HEK293 (cell line): ENCODE results near the gene SLC19A1.

Experiments used
- FEZF1 ChIP-seq: fragments of 450-650 bp; formaldehyde crosslinking; IDR thresholded peaks from 2 replicates; pipeline ENCODE4 v1.5.1; 2016; ENCODE audit warnings: missing biosample characterization, missing genetic modification characterization
- GLIS1 ChIP-seq: fragments of 450-650 bp; formaldehyde crosslinking; IDR thresholded peaks from 2 replicates; pipeline ENCODE4 v1.5.1; 2016; ENCODE audit warnings: missing biosample characterization, missing genetic modification characterization
- KLF9 ChIP-seq: fragments of 450-650 bp; formaldehyde crosslinking; IDR thresholded peaks from 2 replicates; pipeline ENCODE4 v1.5.1; 2016; ENCODE audit warnings: missing biosample characterization, missing genetic modification characterization, low read depth
- OSR2 ChIP-seq: fragments of 450-650 bp; formaldehyde crosslinking; IDR thresholded peaks from 2 replicates; pipeline ENCODE4 v1.5.1; 2016; ENCODE audit warnings: missing biosample characterization, missing genetic modification characterization
- SALL2 ChIP-seq: fragments of 450-650 bp; formaldehyde crosslinking; IDR thresholded peaks from 2 replicates; pipeline ENCODE4 v1.5.0; 2017; ENCODE audit warnings: missing biosample characterization, mild to moderate bottlenecking, missing genetic modification characterization, borderline replicate concordance
- SETDB1 ChIP-seq: IDR thresholded peaks from one replicate; pipeline ENCODE4 v1.6.1; 2017; ENCODE audit warnings: mild to moderate bottlenecking, low read length, moderate library complexity, mixed read lengths; ENCODE audit not compliant: insufficient read length
- TCF7L2 ChIP-seq: IDR thresholded peaks from 2 replicates; pipeline ENCODE4 v1.6.1; 2011; ENCODE audit warnings: low read depth, mild to moderate bottlenecking, inconsistent platforms, low read length, moderate library complexity, borderline replicate concordance
- TRIM28 ChIP-seq: IDR thresholded peaks from 2 replicates; pipeline ENCODE4 v1.6.1; 2011; ENCODE audit warnings: low read length, control low read depth, borderline replicate concordance
- YY1 ChIP-seq: fragments of 450-650 bp; formaldehyde crosslinking; IDR thresholded peaks from 2 replicates; pipeline ENCODE4 v1.5.1; 2018; ENCODE audit warnings: missing biosample characterization, missing genetic modification characterization
- ZFP37 ChIP-seq: fragments of 450-650 bp; formaldehyde crosslinking; IDR thresholded peaks from 2 replicates; pipeline ENCODE4 v1.5.1; 2016; ENCODE audit warnings: missing biosample characterization, missing genetic modification characterization
- ZNF133 ChIP-seq: fragments of 450-650 bp; formaldehyde crosslinking; IDR thresholded peaks from 2 replicates; pipeline ENCODE4 v1.5.1; 2016; ENCODE audit warnings: missing biosample characterization, missing genetic modification characterization
- ZNF266 ChIP-seq: fragments of 450-650 bp; formaldehyde crosslinking; IDR thresholded peaks from 2 replicates; pipeline ENCODE4 v1.5.1; 2016; ENCODE audit warnings: missing biosample characterization, missing genetic modification characterization, low read depth
- ZNF341 ChIP-seq: fragments of 450-650 bp; formaldehyde crosslinking; IDR thresholded peaks from 2 replicates; pipeline ENCODE4; 2016; ENCODE audit warnings: low read depth, missing biosample characterization, missing genetic modification characterization
- ZNF514 ChIP-seq: fragments of 450-650 bp; formaldehyde crosslinking; IDR thresholded peaks from 2 replicates; pipeline ENCODE4 v1.5.1; 2016; ENCODE audit warnings: missing biosample characterization, missing genetic modification characterization
- ZNF555 ChIP-seq: fragments of 450-650 bp; formaldehyde crosslinking; conservative IDR thresholded peaks from 2 replicates; pipeline ENCODE4 v1.5.1; 2017; ENCODE audit warnings: missing biosample characterization, mild to moderate bottlenecking, missing genetic modification characterization, inconsistent platforms
- ZNF76 ChIP-seq: fragments of 450-650 bp; formaldehyde crosslinking; IDR thresholded peaks from 2 replicates; pipeline ENCODE4; 2016; ENCODE audit warnings: low read depth, missing biosample characterization, missing genetic modification characterization, borderline replicate concordance
- ZNF768 ChIP-seq: fragments of 450-650 bp; formaldehyde crosslinking; IDR thresholded peaks from 2 replicates; pipeline ENCODE4 v1.5.1; 2018; ENCODE audit warnings: missing biosample characterization, mild to moderate bottlenecking, missing genetic modification characterization
- TF ChIP-seq, protein P1 (sequence below): fragments of 450-650 bp; formaldehyde crosslinking; IDR thresholded peaks from 2 replicates; pipeline ENCODE4 v1.5.1; 2016; ENCODE audit warnings: missing biosample characterization, missing genetic modification characterization
- TF ChIP-seq, protein P2 (sequence below): fragments of 450-650 bp; formaldehyde crosslinking; IDR thresholded peaks from 2 replicates; pipeline ENCODE4 v1.5.0; 2017; ENCODE audit warnings: missing biosample characterization, missing genetic modification characterization, borderline replicate concordance
- TF ChIP-seq, protein P3 (sequence below): fragments of 450-650 bp; formaldehyde crosslinking; IDR thresholded peaks from 2 replicates; pipeline ENCODE4 v1.5.1; 2017; ENCODE audit warnings: missing biosample characterization, missing genetic modification characterization
- TF ChIP-seq, protein P4 (sequence below): fragments of 450-650 bp; formaldehyde crosslinking; IDR thresholded peaks from 2 replicates; pipeline ENCODE4 v1.5.1; 2017; ENCODE audit warnings: missing biosample characterization, missing genetic modification characterization
- TF ChIP-seq, protein P5 (sequence below): fragments of 450-650 bp; formaldehyde crosslinking; IDR thresholded peaks from 2 replicates; pipeline ENCODE4 v1.5.1; 2016; ENCODE audit warnings: missing biosample characterization, missing genetic modification characterization
- TF ChIP-seq, protein P6 (sequence below): fragments of 450-650 bp; formaldehyde crosslinking; IDR thresholded peaks from 2 replicates; pipeline ENCODE4 v1.5.1; 2016; ENCODE audit warnings: missing biosample characterization, missing genetic modification characterization
- TF ChIP-seq, protein P7 (sequence below): fragments of 450-650 bp; formaldehyde crosslinking; IDR thresholded peaks from 2 replicates; pipeline ENCODE4 v1.5.1; 2016; ENCODE audit warnings: missing biosample characterization, missing genetic modification characterization

The SLC19A1 gene

DNA sequence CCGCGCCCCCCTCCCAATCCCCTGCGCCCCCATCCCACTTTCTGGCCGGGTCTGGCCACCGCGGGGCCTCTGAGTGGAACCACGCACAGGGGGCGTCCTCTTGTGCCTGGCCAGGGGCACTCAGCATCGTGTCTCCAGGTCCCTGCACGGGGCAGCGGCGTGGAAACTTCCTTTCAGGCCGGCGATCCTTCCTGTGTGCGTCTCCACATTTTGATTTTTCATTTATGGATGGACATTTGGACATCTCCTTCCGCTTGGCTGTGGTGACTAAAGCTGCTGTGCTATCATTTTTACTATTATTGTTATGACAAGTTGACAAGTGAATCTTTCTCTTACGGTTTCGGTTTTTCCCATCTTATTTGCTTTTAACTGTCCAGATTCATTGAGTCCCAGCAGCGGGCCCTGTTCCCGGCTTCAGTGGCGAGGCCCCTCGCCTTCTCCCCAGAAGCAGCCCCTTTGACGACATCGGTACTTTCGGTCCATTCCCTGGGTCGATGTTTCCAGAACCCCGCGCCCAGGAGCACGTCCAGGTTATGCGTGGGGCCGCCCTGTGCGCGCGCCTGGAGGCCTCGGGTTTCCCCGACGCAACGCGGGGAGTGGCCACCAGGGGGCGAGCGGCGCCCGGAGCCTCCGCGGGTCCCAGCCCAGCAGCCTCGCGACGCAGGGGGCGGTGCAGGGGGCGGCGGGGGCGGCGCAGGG, 12.4 kb upstream of the SLC19A1 start (continued):
- no peak for TF ChIP-seq ZNF768 (tag by site-specific recombination)
- TF ChIP-seq ZNF266 (tag by site-specific recombination) = no peak
- TF ChIP-seq, protein P1, sequence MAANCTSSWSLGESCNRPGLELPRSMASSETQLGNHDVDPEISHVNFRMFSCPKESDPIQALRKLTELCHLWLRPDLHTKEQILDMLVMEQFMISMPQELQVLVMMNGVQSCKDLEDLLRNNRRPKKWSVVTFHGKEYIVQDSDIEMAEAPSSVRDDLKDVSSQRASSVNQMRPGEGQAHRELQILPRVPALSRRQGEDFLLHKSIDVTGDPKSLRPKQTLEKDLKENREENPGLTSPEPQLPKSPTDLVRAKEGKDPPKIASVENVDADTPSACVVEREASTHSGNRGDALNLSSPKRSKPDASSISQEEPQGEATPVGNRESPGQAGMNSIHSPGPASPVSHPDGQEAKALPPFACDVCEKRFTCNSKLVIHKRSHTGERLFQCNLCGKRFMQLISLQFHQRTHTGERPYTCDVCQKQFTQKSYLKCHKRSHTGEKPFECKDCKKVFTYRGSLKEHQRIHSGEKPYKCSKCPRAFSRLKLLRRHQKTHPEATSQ (tag by site-specific recombination) = no peak
- TF ChIP-seq, protein P2, sequence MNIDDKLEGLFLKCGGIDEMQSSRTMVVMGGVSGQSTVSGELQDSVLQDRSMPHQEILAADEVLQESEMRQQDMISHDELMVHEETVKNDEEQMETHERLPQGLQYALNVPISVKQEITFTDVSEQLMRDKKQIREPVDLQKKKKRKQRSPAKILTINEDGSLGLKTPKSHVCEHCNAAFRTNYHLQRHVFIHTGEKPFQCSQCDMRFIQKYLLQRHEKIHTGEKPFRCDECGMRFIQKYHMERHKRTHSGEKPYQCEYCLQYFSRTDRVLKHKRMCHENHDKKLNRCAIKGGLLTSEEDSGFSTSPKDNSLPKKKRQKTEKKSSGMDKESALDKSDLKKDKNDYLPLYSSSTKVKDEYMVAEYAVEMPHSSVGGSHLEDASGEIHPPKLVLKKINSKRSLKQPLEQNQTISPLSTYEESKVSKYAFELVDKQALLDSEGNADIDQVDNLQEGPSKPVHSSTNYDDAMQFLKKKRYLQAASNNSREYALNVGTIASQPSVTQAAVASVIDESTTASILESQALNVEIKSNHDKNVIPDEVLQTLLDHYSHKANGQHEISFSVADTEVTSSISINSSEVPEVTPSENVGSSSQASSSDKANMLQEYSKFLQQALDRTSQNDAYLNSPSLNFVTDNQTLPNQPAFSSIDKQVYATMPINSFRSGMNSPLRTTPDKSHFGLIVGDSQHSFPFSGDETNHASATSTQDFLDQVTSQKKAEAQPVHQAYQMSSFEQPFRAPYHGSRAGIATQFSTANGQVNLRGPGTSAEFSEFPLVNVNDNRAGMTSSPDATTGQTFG (tag by site-specific recombination) = no peak
- TF ChIP-seq ZNF555 (tag by site-specific recombination) = no peak
- TF ChIP-seq GLIS1 (tag by site-specific recombination) = peak; percentile 84
- TF ChIP-seq, protein P3, sequence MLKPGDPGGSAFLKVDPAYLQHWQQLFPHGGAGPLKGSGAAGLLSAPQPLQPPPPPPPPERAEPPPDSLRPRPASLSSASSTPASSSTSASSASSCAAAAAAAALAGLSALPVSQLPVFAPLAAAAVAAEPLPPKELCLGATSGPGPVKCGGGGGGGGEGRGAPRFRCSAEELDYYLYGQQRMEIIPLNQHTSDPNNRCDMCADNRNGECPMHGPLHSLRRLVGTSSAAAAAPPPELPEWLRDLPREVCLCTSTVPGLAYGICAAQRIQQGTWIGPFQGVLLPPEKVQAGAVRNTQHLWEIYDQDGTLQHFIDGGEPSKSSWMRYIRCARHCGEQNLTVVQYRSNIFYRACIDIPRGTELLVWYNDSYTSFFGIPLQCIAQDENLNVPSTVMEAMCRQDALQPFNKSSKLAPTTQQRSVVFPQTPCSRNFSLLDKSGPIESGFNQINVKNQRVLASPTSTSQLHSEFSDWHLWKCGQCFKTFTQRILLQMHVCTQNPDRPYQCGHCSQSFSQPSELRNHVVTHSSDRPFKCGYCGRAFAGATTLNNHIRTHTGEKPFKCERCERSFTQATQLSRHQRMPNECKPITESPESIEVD = no peak
- no peak for TF ChIP-seq ZNF341 (tag by site-specific recombination)
- TF ChIP-seq KLF9 (tag by site-specific recombination) = no peak
- TF ChIP-seq TRIM28 = no peak
- TF ChIP-seq, protein P4, sequence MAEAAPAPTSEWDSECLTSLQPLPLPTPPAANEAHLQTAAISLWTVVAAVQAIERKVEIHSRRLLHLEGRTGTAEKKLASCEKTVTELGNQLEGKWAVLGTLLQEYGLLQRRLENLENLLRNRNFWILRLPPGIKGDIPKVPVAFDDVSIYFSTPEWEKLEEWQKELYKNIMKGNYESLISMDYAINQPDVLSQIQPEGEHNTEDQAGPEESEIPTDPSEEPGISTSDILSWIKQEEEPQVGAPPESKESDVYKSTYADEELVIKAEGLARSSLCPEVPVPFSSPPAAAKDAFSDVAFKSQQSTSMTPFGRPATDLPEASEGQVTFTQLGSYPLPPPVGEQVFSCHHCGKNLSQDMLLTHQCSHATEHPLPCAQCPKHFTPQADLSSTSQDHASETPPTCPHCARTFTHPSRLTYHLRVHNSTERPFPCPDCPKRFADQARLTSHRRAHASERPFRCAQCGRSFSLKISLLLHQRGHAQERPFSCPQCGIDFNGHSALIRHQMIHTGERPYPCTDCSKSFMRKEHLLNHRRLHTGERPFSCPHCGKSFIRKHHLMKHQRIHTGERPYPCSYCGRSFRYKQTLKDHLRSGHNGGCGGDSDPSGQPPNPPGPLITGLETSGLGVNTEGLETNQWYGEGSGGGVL (tag by site-specific recombination) = peak; percentile 66
- TF ChIP-seq, protein P5, sequence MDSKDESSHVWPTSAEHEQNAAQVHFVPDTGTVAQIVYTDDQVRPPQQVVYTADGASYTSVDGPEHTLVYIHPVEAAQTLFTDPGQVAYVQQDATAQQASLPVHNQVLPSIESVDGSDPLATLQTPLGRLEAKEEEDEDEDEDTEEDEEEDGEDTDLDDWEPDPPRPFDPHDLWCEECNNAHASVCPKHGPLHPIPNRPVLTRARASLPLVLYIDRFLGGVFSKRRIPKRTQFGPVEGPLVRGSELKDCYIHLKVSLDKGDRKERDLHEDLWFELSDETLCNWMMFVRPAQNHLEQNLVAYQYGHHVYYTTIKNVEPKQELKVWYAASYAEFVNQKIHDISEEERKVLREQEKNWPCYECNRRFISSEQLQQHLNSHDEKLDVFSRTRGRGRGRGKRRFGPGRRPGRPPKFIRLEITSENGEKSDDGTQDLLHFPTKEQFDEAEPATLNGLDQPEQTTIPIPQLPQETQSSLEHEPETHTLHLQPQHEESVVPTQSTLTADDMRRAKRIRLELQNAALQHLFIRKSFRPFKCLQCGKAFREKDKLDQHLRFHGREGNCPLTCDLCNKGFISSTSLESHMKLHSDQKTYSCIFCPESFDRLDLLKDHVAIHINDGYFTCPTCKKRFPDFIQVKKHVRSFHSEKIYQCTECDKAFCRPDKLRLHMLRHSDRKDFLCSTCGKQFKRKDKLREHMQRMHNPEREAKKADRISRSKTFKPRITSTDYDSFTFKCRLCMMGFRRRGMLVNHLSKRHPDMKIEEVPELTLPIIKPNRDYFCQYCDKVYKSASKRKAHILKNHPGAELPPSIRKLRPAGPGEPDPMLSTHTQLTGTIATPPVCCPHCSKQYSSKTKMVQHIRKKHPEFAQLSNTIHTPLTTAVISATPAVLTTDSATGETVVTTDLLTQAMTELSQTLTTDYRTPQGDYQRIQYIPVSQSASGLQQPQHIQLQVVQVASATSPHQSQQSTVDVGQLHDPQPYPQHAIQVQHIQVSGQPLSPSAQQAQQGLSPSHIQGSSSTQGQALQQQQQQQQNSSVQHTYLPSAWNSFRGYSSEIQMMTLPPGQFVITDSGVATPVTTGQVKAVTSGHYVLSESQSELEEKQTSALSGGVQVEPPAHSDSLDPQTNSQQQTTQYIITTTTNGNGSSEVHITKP = no peak
- TF ChIP-seq ZNF514 (tag by site-specific recombination) = no peak
- TF ChIP-seq SETDB1 = no peak
- TF ChIP-seq, protein P6, sequence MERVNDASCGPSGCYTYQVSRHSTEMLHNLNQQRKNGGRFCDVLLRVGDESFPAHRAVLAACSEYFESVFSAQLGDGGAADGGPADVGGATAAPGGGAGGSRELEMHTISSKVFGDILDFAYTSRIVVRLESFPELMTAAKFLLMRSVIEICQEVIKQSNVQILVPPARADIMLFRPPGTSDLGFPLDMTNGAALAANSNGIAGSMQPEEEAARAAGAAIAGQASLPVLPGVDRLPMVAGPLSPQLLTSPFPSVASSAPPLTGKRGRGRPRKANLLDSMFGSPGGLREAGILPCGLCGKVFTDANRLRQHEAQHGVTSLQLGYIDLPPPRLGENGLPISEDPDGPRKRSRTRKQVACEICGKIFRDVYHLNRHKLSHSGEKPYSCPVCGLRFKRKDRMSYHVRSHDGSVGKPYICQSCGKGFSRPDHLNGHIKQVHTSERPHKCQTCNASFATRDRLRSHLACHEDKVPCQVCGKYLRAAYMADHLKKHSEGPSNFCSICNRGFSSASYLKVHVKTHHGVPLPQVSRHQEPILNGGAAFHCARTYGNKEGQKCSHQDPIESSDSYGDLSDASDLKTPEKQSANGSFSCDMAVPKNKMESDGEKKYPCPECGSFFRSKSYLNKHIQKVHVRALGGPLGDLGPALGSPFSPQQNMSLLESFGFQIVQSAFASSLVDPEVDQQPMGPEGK (tag by site-specific recombination) = peak; percentile 62; the same call in 1 of the 2 replicates
- no peak for TF ChIP-seq SALL2 (tag by site-specific recombination)
- peak; percentile 33; the same call in 1 of the 2 replicates for TF ChIP-seq ZNF76 (tag by site-specific recombination)
- TF ChIP-seq TCF7L2 = no peak
- TF ChIP-seq ZNF133 (tag by site-specific recombination) = no peak
- TF ChIP-seq ZFP37 (tag by site-specific recombination) = no peak
- TF ChIP-seq FEZF1 = no peak
- 0 out of 2 replicates have a peak, but pooled peaks have one; percentile 12 for TF ChIP-seq OSR2 (tag by site-specific recombination)
- TF ChIP-seq YY1 (tag by site-specific recombination) = 0 out of 2 replicates have a peak, but pooled peaks have one; percentile 32
- TF ChIP-seq, protein P7, sequence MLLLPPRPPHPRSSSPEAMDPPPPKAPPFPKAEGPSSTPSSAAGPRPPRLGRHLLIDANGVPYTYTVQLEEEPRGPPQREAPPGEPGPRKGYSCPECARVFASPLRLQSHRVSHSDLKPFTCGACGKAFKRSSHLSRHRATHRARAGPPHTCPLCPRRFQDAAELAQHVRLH (tag by site-specific recombination) = no peak
